Small intestine (tissue), 7 donors: ENCODE data around the gene PPA1. TPM values are rescaled to one million over a fixed set of nuclear protein-coding genes. Genes with fewer than 3 reads are reported as not detected.
"Not testable (repeated sequence)": the region's sequence is repeated elsewhere in the genome, so short reads cannot be mapped to it uniquely, and the experiment has no call there.

Experiments
- DNase-seq, 2 donors: peaks; one replicate each; pipeline versions ENCODE4 v3.0.0 to v3.0.0-alpha.2; 2013
- FAIRE-seq: peaks from 2 replicates; lab custom pipeline; 2012; peaks lifted over from hg19 to GRCh38; lab: Jason Lieb, UNC
- H3K27ac ChIP-seq, 3 donors: one replicate each; pipeline ENCODE4 v1.5.1; 2013; ENCODE audit warnings: low read length in 2 of 3, mild to moderate bottlenecking in 2 of 3, control low read depth in 1 of 3, inconsistent platforms in 1 of 3, low read depth in 1 of 3, moderate library complexity in 1 of 3
- H3K27me3 ChIP-seq, 3 donors: one replicate each; pipeline ENCODE4 v1.6.1; 2013; ENCODE audit warnings: low read length in 3 of 3, inconsistent platforms in 1 of 3; ENCODE audit not compliant: control insufficient read depth in 3 of 3, insufficient read depth in 3 of 3
- H3K36me3 ChIP-seq, 3 donors: one replicate each; pipeline ENCODE4 v1.6.1; 2013; ENCODE audit warnings: low read length in 3 of 3, inconsistent platforms in 1 of 3, low read depth in 1 of 3, mild to moderate bottlenecking in 1 of 3, moderate library complexity in 1 of 3; ENCODE audit not compliant: control insufficient read depth in 3 of 3, insufficient read depth in 2 of 3
- H3K4me1 ChIP-seq, 3 donors: one replicate each; pipeline ENCODE4 v1.6.1; 2013; ENCODE audit warnings: low read length in 2 of 3, inconsistent platforms in 1 of 3, low read depth in 1 of 3, mild to moderate bottlenecking in 1 of 3, moderate library complexity in 1 of 3; ENCODE audit not compliant: control insufficient read depth in 3 of 3, insufficient read depth in 2 of 3
- H3K4me3 ChIP-seq, 3 donors: one replicate each; pipeline ENCODE4 v1.5.1; 2013; ENCODE audit warnings: low read length in 3 of 3, control low read depth in 1 of 3, inconsistent platforms in 1 of 3, low read depth in 1 of 3, mild to moderate bottlenecking in 1 of 3, moderate library complexity in 1 of 3
- H3K9me3 ChIP-seq, 2 donors: one replicate each; pipeline ENCODE4 v1.6.1; 2013; ENCODE audit warnings: low read depth in 1 of 2, low read length in 1 of 2; ENCODE audit not compliant: control insufficient read depth in 2 of 2, insufficient read depth in 1 of 2
- WGBS, 3 donors: extraction: QIAGEN DNeasy Blood & Tissue Kit; methylation state at CpG; one replicate each; pipeline ENCODE4 v1.1.7; 2013; 5-methylcytosine and 5-hydroxymethylcytosine counted together
- polyA plus RNA-seq, 4 donors: library from polyadenylated mRNA; stranded (reverse) in 3 of 4; unstranded in 1 of 4; fragments of 200-250 nt in 3 of 4; fragments of 120-200 nt in 1 of 4; gene quantifications; one replicate each; pipeline versions ENCODE4 v1.2.1 to v1.2.3, GENCODE V29; 2013
- donor health status: healthy with polysubstance abuse.
- donor health status: control.
- donor health status: control.
- donor health status: Bipolar disorder and iron deficiency.
- donor health status: healthy.

Gene PPA1
- polyA plus RNA-seq, 4 donors, result 103 to 383 (median 203) TPM

- peaks cover 0 to 9% of the 10 kb centered on the region in 2 donors for H3K9me3 ChIP-seq
- H3K4me1 ChIP-seq, result peaks cover 0 to 11% (median 0%) of the 10 kb centered on the region in 3 donors
- peaks cover 0 to 4% (median 3%) of the 10 kb centered on the region in 3 donors for H3K27me3 ChIP-seq
- DNase-seq, result no peak
- WGBS, 3 donors, result 78 to 97% (median 86%) methylated on average over 3 of the region's 3 CpGs
- H3K36me3 ChIP-seq, result no peaks in the 10 kb centered on the region
- no peak for FAIRE-seq
- no peak overlapping the region for H3K4me3 ChIP-seq
- no peak overlapping the region for H3K27ac ChIP-seq
These were observed 27.5 kb upstream of the PPA1 start for GRCh38 chr10:70260734-70261133.

GRCh38 chr10:70260259-70260658, 27.0 kb upstream of the PPA1 start:
- H3K27ac ChIP-seq, result no peak overlapping the region
- no peak overlapping the region for H3K4me3 ChIP-seq
- H3K9me3 ChIP-seq, result peaks cover 0 to 9% of the 10 kb centered on the region in 2 donors
- H3K27me3 ChIP-seq, result peaks cover 0 to 8% (median 4%) of the 10 kb centered on the region in 3 donors
- H3K4me1 ChIP-seq, result peaks cover 0 to 16% (median 3%) of the 10 kb centered on the region in 3 donors
- FAIRE-seq (no peak), DNase-seq (no peak)
- 78 to 92% (median 85%) methylated on average over 1 of the region's 1 CpG for WGBS, 3 donors
- H3K36me3 ChIP-seq, result no peaks in the 10 kb centered on the region

- FAIRE-seq, result no peak
- no peak for DNase-seq
- Histone ChIP-seq H3K4me3 (no peak overlapping the region), H3K36me3 (no peaks in the 10 kb centered on the region), H3K27ac (no peak overlapping the region), H3K4me1 (peaks cover 0 to 18% (median 3%) of the 10 kb centered on the region in 3 donors), H3K27me3 (peaks cover 0 to 23% (median 10%) of the 10 kb centered on the region in 3 donors), H3K9me3 (peaks cover 0 to 9% of the 10 kb centered on the region in 2 donors)
- 79 to 85% (median 82%) methylated on average over 1 of the region's 1 CpG for WGBS, 3 donors
These were observed 25.0 kb upstream of the PPA1 start for GRCh38 chr10:70258216-70258615.

GRCh38 chr10:70257816-70258215, 24.6 kb upstream of the PPA1 start:
- H3K4me1 ChIP-seq, result peaks cover 0 to 18% (median 3%) of the 10 kb centered on the region in 3 donors
- H3K9me3 ChIP-seq, result peaks cover 0 to 12% of the 10 kb centered on the region in 2 donors
- H3K27ac ChIP-seq, DNase-seq, FAIRE-seq, H3K4me3 ChIP-seq, H3K36me3 ChIP-seq: not testable (repeated sequence)
- WGBS, 3 donors, result 89 to 92% (median 92%) methylated on average over 8 of the region's 8 CpGs
- peaks cover 0 to 27% (median 10%) of the 10 kb centered on the region in 3 donors for H3K27me3 ChIP-seq

GRCh38 chr10:70256463-70256862, 23.2 kb upstream of the PPA1 start:
- H3K4me1 ChIP-seq, result peaks cover 0 to 18% (median 3%) of the 10 kb centered on the region in 3 donors
- no peak overlapping the region for H3K27ac ChIP-seq
- H3K27me3 ChIP-seq, result peaks cover 0 to 29% (median 10%) of the 10 kb centered on the region in 3 donors
- FAIRE-seq, result no peak
- H3K9me3 ChIP-seq, result peaks cover 0 to 15% of the 10 kb centered on the region in 2 donors
- no peaks in the 10 kb centered on the region for H3K36me3 ChIP-seq
- no peak overlapping the region for H3K4me3 ChIP-seq
- 34 to 57% (median 54%) methylated on average over 2 of the region's 2 CpGs for WGBS, 3 donors
- no peak for DNase-seq

GRCh38 chr10:70255329-70256299, 22.4 kb upstream of the PPA1 start:
- H3K4me3 ChIP-seq, result peak overlapping the region in 2 of 3 donors; percentile 1 to 20
- FAIRE-seq (no peak), DNase-seq (peak; percentile 27 to 80)
- no peak overlapping the region for H3K27ac ChIP-seq
- H3K9me3 ChIP-seq, result peaks cover 0 to 8% of the 10 kb centered on the region in 2 donors
- H3K27me3 ChIP-seq, result peaks cover 0 to 29% (median 10%) of the 10 kb centered on the region in 3 donors
- peaks cover 0 to 18% (median 3%) of the 10 kb centered on the region in 3 donors for H3K4me1 ChIP-seq
- WGBS, 3 donors, result 15 to 22% (median 17%) methylated on average over 73 of the region's 73 CpGs
- no peaks in the 10 kb centered on the region for H3K36me3 ChIP-seq

- H3K4me3 ChIP-seq, result no peak overlapping the region
- 51 to 80% (median 72%) methylated on average over 33 to 40 of the region's 40 CpGs for WGBS, 3 donors
- no peak for FAIRE-seq
These were observed 21.6 kb upstream of the PPA1 start for GRCh38 chr10:70254778-70255328.

More at GRCh38 chr10:70254778-70255328, 21.6 kb upstream of the PPA1 start:
- Histone ChIP-seq H3K36me3 (no peaks in the 10 kb centered on the region), H3K27me3 (peaks cover 0 to 29% (median 10%) of the 10 kb centered on the region in 3 donors), H3K9me3 (peaks cover 0 to 8% of the 10 kb centered on the region in 2 donors), H3K27ac (no peak overlapping the region), H3K4me1 (peaks cover 0 to 18% (median 3%) of the 10 kb centered on the region in 3 donors)
- DNase-seq, result no peak
